Endothelial cell of coronary artery (primary cell): ENCODE data around the gene TMSB4Y. TPM values are rescaled to one million over a fixed set of nuclear protein-coding genes. Genes with fewer than 3 reads are reported as not detected.

Experiments used
- total RNA-seq: library from RNA; depleted of rRNA; stranded (reverse); fragments of >200 nt; gene quantifications from 2 replicates; pipeline ENCODE4 v1.2.3, GENCODE V29; 2014

TMSB4Y gene
- 0.63 TPM in 1 of 2 replicates, not detected in the other for total RNA-seq

GRCh38 chrY:13703568-13703968, at the start of gene TMSB4Y:
Gene TMSB4Y (plus strand): TSS chrY:13703899.

Other genes starting within 250 kb of the TMSB4Y start
- 16.0 TPM in 1 of 2 replicates, not detected in the other for gene UTY, start 223.9 kb upstream of the TMSB4Y start, total RNA-seq